Cardiac muscle cell (in vitro differentiated cells and primary cell): ENCODE data around the gene RFPL3. TPM values are rescaled to one million over a fixed set of nuclear protein-coding genes. Genes with fewer than 3 reads are reported as not detected.
"Not testable (repeated sequence)": the region's sequence is repeated elsewhere in the genome, so short reads cannot be mapped to it uniquely, and the experiment has no call there.

Source experiments
- DNase-seq, 2 donors: peaks; one replicate each; pipeline versions ENCODE4 v3.0.0 to v3.0.0-alpha.2; 2010 to 2017; ENCODE audit warnings: low read depth in 1 of 2, low spot score in 1 of 2
- H3K27ac ChIP-seq: fragments of 200-600 bp; sonication (generic); 2 replicates; pipeline ENCODE4 v1.5.1; 2016
- H3K27me3 ChIP-seq: fragments of 200-600 bp; sonication (generic); 2 replicates; pipeline ENCODE4 v1.6.0; 2016; ENCODE audit warnings: control low read depth
- H3K36me3 ChIP-seq: fragments of 200-600 bp; sonication (generic); 2 replicates; pipeline ENCODE4 v1.5.1; 2016; ENCODE audit warnings: control low read depth
- H3K4me1 ChIP-seq: fragments of 200-600 bp; sonication (generic); 2 replicates; pipeline ENCODE4 v1.8.1; 2017; ENCODE audit warnings: low read depth, mild to moderate bottlenecking, mixed run types
- H3K4me3 ChIP-seq: fragments of 200-600 bp; sonication (generic); 2 replicates; pipeline ENCODE4 v1.5.1; 2016; ENCODE audit warnings: mild to moderate bottlenecking
- H3K9me3 ChIP-seq: fragments of 200-600 bp; sonication (generic); 2 replicates; pipeline ENCODE4 v1.5.1; 2017; ENCODE audit warnings: low read depth, mild to moderate bottlenecking, control low read depth
- CTCF ChIP-seq: IDR thresholded peaks from 2 replicates; pipeline ENCODE4 v1.5.1; 2012; ENCODE audit warnings: low read depth, mild to moderate bottlenecking, low read length
- polyA plus RNA-seq: library from polyadenylated mRNA; unstranded; fragments of >200 nt; fragmentation: Nextera tagmentation; extraction: Ambion mirVana; gene quantifications from 2 replicates; pipeline ENCODE4 v1.2.1, GENCODE V29; 2016
- total RNA-seq: library from RNA; depleted of rRNA; stranded (reverse); fragments of >200 nt; gene quantifications from 2 replicates; pipeline ENCODE4 v1.2.3, GENCODE V29; 2016

The RFPL3 gene
- total and polyA plus RNA-seq, 2 experiments from 2014 or later: not detected

- no peak for TF ChIP-seq CTCF
- Histone ChIP-seq H3K27me3 (no peaks in the 10 kb centered on the region), H3K36me3 (no peaks in the 10 kb centered on the region), H3K4me1 (no peaks in the 10 kb centered on the region), H3K4me3 (no peak overlapping the region), H3K9me3 (no peaks in the 10 kb centered on the region), H3K27ac (no peak overlapping the region)
- DNase-seq: no peak
Observed at GRCh38 chr22:32341122-32341740, 16.4 kb upstream of the RFPL3 start.

DNA sequence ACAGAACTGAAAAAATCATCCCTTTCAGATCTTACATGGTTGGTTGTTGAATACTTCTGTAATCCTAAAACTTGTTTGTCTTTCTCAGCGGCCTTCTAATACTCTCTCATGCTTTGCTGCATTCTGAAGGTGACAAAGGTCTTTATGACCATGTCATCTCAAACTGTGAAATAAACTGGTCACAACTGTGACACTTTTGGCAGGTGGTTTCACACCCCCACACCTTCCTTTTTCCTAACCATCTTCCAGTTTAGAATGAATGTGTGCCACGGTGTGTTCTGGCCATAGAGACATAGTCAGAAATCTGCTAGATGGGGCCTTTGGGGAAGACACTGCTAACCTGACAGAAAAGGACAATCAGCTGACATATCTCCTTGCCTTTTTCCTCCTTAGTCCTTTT is 14.7 kb upstream of the RFPL3 start:
- Histone ChIP-seq H3K4me1 (no peaks in the 10 kb centered on the region), H3K27me3 (no peaks in the 10 kb centered on the region), H3K4me3 (no peak overlapping the region), H3K9me3 (no peaks in the 10 kb centered on the region), H3K36me3 (no peaks in the 10 kb centered on the region), H3K27ac (no peak overlapping the region)
- TF ChIP-seq CTCF: no peak
- no peak for DNase-seq

GRCh38 chr22:32343941-32344340 is 13.7 kb upstream of the RFPL3 start:
- no peaks in the 10 kb centered on the region for H3K27me3 ChIP-seq
- no peak for DNase-seq

DNA sequence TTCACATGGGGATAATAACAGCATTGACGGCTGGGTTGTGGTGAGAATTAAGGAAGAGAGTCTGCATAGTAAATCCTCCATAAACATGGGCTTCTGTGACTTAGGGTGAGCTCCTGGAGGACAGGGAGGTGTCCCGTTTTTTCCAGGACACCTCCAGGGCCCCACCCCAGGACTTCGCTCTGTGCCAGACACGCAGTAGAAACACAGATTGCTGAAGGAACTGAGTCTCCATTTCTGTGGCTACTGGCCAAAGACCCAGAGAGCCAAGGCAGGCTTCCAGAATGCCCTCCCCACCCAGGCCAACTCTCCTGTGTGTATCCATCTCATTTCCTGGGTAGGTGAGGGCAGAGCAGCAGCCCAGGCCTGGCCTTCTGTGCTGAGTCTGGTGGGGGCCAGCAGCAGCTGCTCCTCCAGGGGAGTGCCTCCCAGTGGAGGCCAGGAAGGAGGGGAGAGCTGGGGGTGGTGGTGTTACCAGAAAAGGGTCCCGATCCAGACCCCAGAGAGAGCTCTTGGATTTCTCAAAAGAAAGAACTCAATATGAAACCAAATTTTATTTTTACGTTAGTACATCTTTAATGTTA is 9.5 kb upstream of the RFPL3 start:
- H3K27ac ChIP-seq: no peak overlapping the region
- no peaks in the 10 kb centered on the region for H3K9me3 ChIP-seq
- no peaks in the 10 kb centered on the region for H3K36me3 ChIP-seq
- H3K27me3 ChIP-seq: no peaks in the 10 kb centered on the region
- no peak overlapping the region for H3K4me3 ChIP-seq
- no peak for DNase-seq
- H3K4me1 ChIP-seq: no peaks in the 10 kb centered on the region
- no peak for TF ChIP-seq CTCF

More at GRCh38 chr22:32343941-32344340, 13.7 kb upstream of the RFPL3 start:
- TF ChIP-seq CTCF: no peak
- Histone ChIP-seq H3K36me3 (no peaks in the 10 kb centered on the region), H3K27ac (no peak overlapping the region), H3K9me3 (no peaks in the 10 kb centered on the region), H3K4me1 (no peaks in the 10 kb centered on the region), H3K4me3 (no peak overlapping the region)

- H3K36me3 ChIP-seq, DNase-seq, H3K4me1 ChIP-seq, H3K9me3 ChIP-seq, H3K4me3 ChIP-seq, H3K27ac ChIP-seq, H3K27me3 ChIP-seq: not testable (repeated sequence)
Observed at GRCh38 chr22:32351875-32352274, 5.8 kb upstream of the RFPL3 start.

DNA sequence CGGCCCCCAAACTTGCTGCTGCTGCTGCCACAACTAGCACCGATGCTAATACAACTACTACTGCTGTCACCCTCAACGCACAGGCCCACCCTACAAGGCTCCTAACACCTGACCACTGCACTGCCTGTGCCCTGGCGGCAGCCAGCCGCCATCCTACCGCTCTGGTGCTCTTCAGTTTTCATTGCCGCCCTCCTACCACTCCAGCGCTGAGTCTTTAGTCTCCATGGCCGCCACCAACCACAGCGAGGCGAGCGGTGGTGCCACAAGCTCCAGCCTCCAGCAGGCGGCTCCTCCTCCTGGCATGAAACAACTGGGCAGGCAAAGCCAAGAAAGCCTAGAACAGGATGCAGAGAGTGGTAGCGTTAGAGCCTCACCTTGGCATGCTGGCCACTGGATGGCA is 5.0 kb upstream of the RFPL3 start:
- no peak overlapping the region for H3K27ac ChIP-seq
- H3K9me3 ChIP-seq: no peaks in the 10 kb centered on the region
- DNase-seq: no peak
- no peaks in the 10 kb centered on the region for H3K27me3 ChIP-seq
- no peaks in the 10 kb centered on the region for H3K36me3 ChIP-seq
- H3K4me3 ChIP-seq: no peak overlapping the region
- H3K4me1 ChIP-seq: no peaks in the 10 kb centered on the region
- no peak for TF ChIP-seq CTCF
